SK-N-SH (cell line): ENCODE results near the gene GPX7. TPM values are rescaled to one million over a fixed set of nuclear protein-coding genes. Genes with fewer than 3 reads are reported as not detected.

Experiments used
- CTCF ChIA-PET: fragments of 300-600, 350-600 bp; formaldehyde crosslinking; extraction: SDS; loops from one replicate; lab custom pipeline; 2021; lab: Yijun Ruan, JAX
- POLR2A ChIA-PET: fragments of 350-600 bp; sonication (Branson Sonifier 250); formaldehyde crosslinking; extraction: SDS; loops from one replicate; lab custom pipeline; 2020; ENCODE audit warnings: antibody characterized with exemption, inconsistent platforms; lab: Yijun Ruan, JAX
- DNase-seq: peaks from one replicate; pipeline ENCODE4 v3.0.0; 2012
- H2AFZ ChIP-seq: fragments of 200-600 bp; sonication (generic); 2 replicates; pipeline ENCODE4 v1.8.1; 2016; ENCODE audit warnings: antibody characterized with exemption, mild to moderate bottlenecking, low read depth
- H3F3A ChIP-seq: fragments of 200-600 bp; sonication (generic); replicated peaks from 2 replicates; pipeline ENCODE3; 2016; ENCODE audit warnings: antibody characterized with exemption, mild to moderate bottlenecking; ENCODE audit not compliant: insufficient read depth
- H3K27ac ChIP-seq, 2 experiments: fragments of 200-500 bp in 1 of 2; fragments of 200-600 bp in 1 of 2; sonication (Bioruptor generic) in 1 of 2; sonication (generic), shearing (Covaris generic) in 1 of 2; 2 replicates each; pipeline versions ENCODE4 v1.5.1 to v1.6.1; 2014 to 2016; ENCODE audit warnings: low read depth in 2 of 2, inconsistent platforms in 1 of 2, low read length in 1 of 2, mild to moderate bottlenecking in 1 of 2, mixed read lengths in 1 of 2
- H3K27me3 ChIP-seq: fragments of 200-600 bp; sonication (generic), shearing (Covaris generic); 2 replicates; pipeline ENCODE4 v1.6.1; 2016; ENCODE audit warnings: mixed run types; ENCODE audit not compliant: insufficient read depth
- H3K36me3 ChIP-seq, 2 experiments: fragments of 200-500 bp in 1 of 2; fragments of 200-600 bp in 1 of 2; sonication (Bioruptor generic) in 1 of 2; sonication (generic) in 1 of 2; replicated peaks in 1 of 2; 2 replicates each; pipeline versions ENCODE3 to v1.5.1; 2014 to 2016; ENCODE audit warnings: low read length in 1 of 2, mild to moderate bottlenecking in 1 of 2; ENCODE audit not compliant: insufficient read depth in 2 of 2, control insufficient read depth in 1 of 2
- H3K4me1 ChIP-seq, 2 experiments: fragments of 200-500 bp in 1 of 2; fragments of 200-600 bp in 1 of 2; sonication (Bioruptor generic) in 1 of 2; sonication (generic), shearing (Covaris generic) in 1 of 2; 2 replicates each; pipeline versions ENCODE4 v1.5.1 to v1.6.1; 2014 to 2016; ENCODE audit warnings: low read depth in 1 of 2, low read length in 1 of 2, mixed run types in 1 of 2; ENCODE audit not compliant: insufficient read depth in 2 of 2, control insufficient read depth in 1 of 2
- H3K4me2 ChIP-seq: fragments of 200-600 bp; sonication (generic), shearing (Covaris generic); 2 replicates; pipeline ENCODE4 v1.6.1; 2017; ENCODE audit warnings: mixed run types
- H3K4me3 ChIP-seq, 2 experiments: fragments of 200-500 bp in 1 of 2; fragments of 200-600 bp in 1 of 2; sonication (Bioruptor generic) in 1 of 2; sonication (generic), shearing (Covaris generic) in 1 of 2; 2 replicates each; pipeline versions ENCODE4 v1.5.1 to v1.8.1; 2014 to 2016; ENCODE audit warnings: low read depth in 2 of 2, inconsistent platforms in 1 of 2, low read length in 1 of 2, mild to moderate bottlenecking in 1 of 2, mixed read lengths in 1 of 2, moderate library complexity in 1 of 2
- H3K79me2 ChIP-seq: fragments of 200-600 bp; sonication (generic); 2 replicates; pipeline ENCODE4 v1.8.1; 2017; ENCODE audit warnings: mild to moderate bottlenecking; ENCODE audit not compliant: insufficient read depth
- H3K9ac ChIP-seq: fragments of 200-600 bp; sonication (generic); 2 replicates; pipeline ENCODE4 v1.6.1; 2017; ENCODE audit warnings: mixed run types
- H3K9me2 ChIP-seq: fragments of 200-600 bp; sonication (generic); 2 replicates; pipeline ENCODE4 v1.6.1; 2017; ENCODE audit warnings: mixed run types
- H3K9me3 ChIP-seq: fragments of 200-600 bp; sonication (generic); 2 replicates; pipeline ENCODE4 v1.6.1; 2017; ENCODE audit warnings: mixed run types, mild to moderate bottlenecking, moderate library complexity
- H4K20me1 ChIP-seq: fragments of 200-600 bp; sonication (generic); 2 replicates; pipeline ENCODE4 v1.6.1; 2017; ENCODE audit warnings: mild to moderate bottlenecking, mixed run types; ENCODE audit not compliant: insufficient read depth
- CHD2 ChIP-seq: fragments of 150-350 bp; IDR thresholded peaks from 2 replicates; pipeline ENCODE4 v1.6.1; 2018; ENCODE audit warnings: low read length; ENCODE audit not compliant: partially characterized antibody
- ELF1 ChIP-seq: IDR thresholded peaks from 2 replicates; pipeline ENCODE4 v1.4.0; 2012
- GABPA ChIP-seq: IDR thresholded peaks from 2 replicates; pipeline ENCODE4 v1.4.0; 2012; ENCODE audit warnings: low read depth, mild to moderate bottlenecking
- IRF3 ChIP-seq: fragments of 150-350 bp; IDR thresholded peaks from 2 replicates; pipeline ENCODE4 v1.6.1; 2016; ENCODE audit warnings: mild to moderate bottlenecking, low read depth, low read length
- NRF1 ChIP-seq: IDR thresholded peaks from 2 replicates; pipeline ENCODE4 v1.6.1; 2012; ENCODE audit warnings: low read depth, mild to moderate bottlenecking, low read length
- POLR2AphosphoS5 ChIP-seq: IDR thresholded peaks from 2 replicates; pipeline ENCODE4 v1.6.1; 2012; ENCODE audit warnings: low read depth, low read length
- RCOR1 ChIP-seq: fragments of 150-350 bp; IDR thresholded peaks from 2 replicates; pipeline ENCODE4 v1.6.1; 2017; ENCODE audit warnings: antibody characterized with exemption, low read length
- RXRA ChIP-seq: IDR thresholded peaks from 2 replicates; pipeline ENCODE4 v1.4.0; 2012; ENCODE audit warnings: low read depth, mild to moderate bottlenecking, borderline replicate concordance
- SIN3A ChIP-seq: IDR thresholded peaks from 2 replicates; pipeline ENCODE4 v1.6.1; 2012; ENCODE audit warnings: low read depth, mild to moderate bottlenecking, low read length, moderate library complexity, borderline replicate concordance
- SMC3 ChIP-seq: IDR thresholded peaks from 2 replicates; pipeline ENCODE4 v1.6.1; 2012; ENCODE audit warnings: low read depth, low read length, improper control_type of control experiment
- TAF1 ChIP-seq: IDR thresholded peaks from 2 replicates; pipeline ENCODE4 v1.6.1; 2012; ENCODE audit warnings: low read depth, mild to moderate bottlenecking, low read length, moderate library complexity, borderline replicate concordance
- TEAD4 ChIP-seq: IDR thresholded peaks from 2 replicates; pipeline ENCODE4 v1.4.0; 2012; ENCODE audit warnings: mild to moderate bottlenecking, borderline replicate concordance; ENCODE audit not compliant: insufficient read depth
- USF2 ChIP-seq: fragments of 150-350 bp; IDR thresholded peaks from 2 replicates; pipeline ENCODE4 v1.6.1; 2017; ENCODE audit warnings: antibody characterized with exemption, low read length, low read depth, borderline replicate concordance
- ZBTB33 ChIP-seq: IDR thresholded peaks from 2 replicates; pipeline ENCODE4 v1.4.0; 2012; ENCODE audit warnings: low read depth, borderline replicate concordance
- WGBS: methylation state at CpG from one replicate; pipeline ENCODE4 v1.1.6; 2017; ENCODE audit warnings: low lambda C conversion rate; 5-methylcytosine and 5-hydroxymethylcytosine counted together
- polyA plus RNA-seq, 3 experiments: library from polyadenylated mRNA; depleted of rRNA; stranded (reverse); fragments of >200 nt; gene quantifications; 2 replicates each; pipeline ENCODE4 v1.2.3, GENCODE V29; 2012

The GPX7 gene
- polyA plus RNA-seq, 1 of the 3 experiments (the other 2 are of a cell fraction) = 6.2 TPM

- Histone ChIP-seq H3K36me3 (no peaks in the 10 kb centered on the region), H3K4me2 (no peak overlapping the region), H3K9me2 (no peaks in the 10 kb centered on the region), H3K79me2 (no peaks in the 10 kb centered on the region), H3K27ac (no peak overlapping the region), H3K9me3 (no peaks in the 10 kb centered on the region), H3K4me3 (no peak overlapping the region), H3K4me1 (peaks cover 0 to 8% of the 10 kb centered on the region in 2 experiments; a peak in 1 of 4 replicates), H3K9ac (no peak overlapping the region), H4K20me1 (no peaks in the 10 kb centered on the region), H3K27me3 (no peaks in the 10 kb centered on the region), H3F3A (no peaks in the 10 kb centered on the region), H2AFZ (no peak overlapping the region)
- WGBS = 51% methylated on average over 6 of the region's 6 CpGs
- peak; percentile 52 for DNase-seq
- POLR2A ChIA-PET = no interaction called here
- CTCF ChIA-PET = interaction anchor here (1.0 kb wide), 1 partner anchor 186 kb away, joined by 4 read pairs; the partner anchor contains the start of genes ORC1 and PRPF38A
- TF ChIP-seq IRF3 (no peak), CHD2 (peak; percentile 23)
These were observed 11.9 kb upstream of the GPX7 start for GRCh38 chr1:52590266-52590665.

GRCh38 chr1:52592637-52593323, 9.4 kb upstream of the GPX7 start:
- H3K9me2 ChIP-seq = no peaks in the 10 kb centered on the region
- DNase-seq = no peak
- WGBS = 74% methylated on average over 5 of the region's 5 CpGs
- no peaks in the 10 kb centered on the region for H3K27me3 ChIP-seq
- H3K36me3 ChIP-seq = no peaks in the 10 kb centered on the region
- CTCF ChIA-PET = interaction anchor here (1.0 kb wide), 1 partner anchor 94 kb away, joined by 4 read pairs; no protein-coding TSS in a partner anchor
- no peak overlapping the region for H2AFZ ChIP-seq
- H3K27ac ChIP-seq = peak overlapping the region in 1 of 2 experiments; percentile 18; a peak in 1 of 4 replicates
- H3K79me2 ChIP-seq = no peaks in the 10 kb centered on the region
- no peaks in the 10 kb centered on the region for H4K20me1 ChIP-seq
- H3K9me3 ChIP-seq = no peaks in the 10 kb centered on the region
- H3K4me1 ChIP-seq = peaks cover 0 to 8% of the 10 kb centered on the region in 2 experiments; a peak in 1 of 4 replicates
- no peak overlapping the region for H3K4me2 ChIP-seq
- no peak for TF ChIP-seq TEAD4
- TF ChIP-seq, all 33 proteins: peak for 0
- no peak overlapping the region for H3K4me3 ChIP-seq
- no peak overlapping the region for H3K9ac ChIP-seq
- no peaks in the 10 kb centered on the region for H3F3A ChIP-seq
- POLR2A ChIA-PET = interaction anchor here (1.6 kb wide), 1 partner anchor 9 kb away, joined by 7 read pairs; no protein-coding TSS in a partner anchor

- WGBS = 81% methylated on average over 1 of the region's 1 CpG
- Histone ChIP-seq H3K27me3 (no peaks in the 10 kb centered on the region), H3F3A (no peaks in the 10 kb centered on the region), H3K4me2 (no peak overlapping the region), H3K4me3 (no peak overlapping the region), H3K9me2 (no peaks in the 10 kb centered on the region), H3K4me1 (peaks cover 0 to 8% of the 10 kb centered on the region in 2 experiments; a peak in 1 of 4 replicates), H2AFZ (no peak overlapping the region), H3K27ac (no peak overlapping the region), H3K79me2 (no peaks in the 10 kb centered on the region), H3K36me3 (no peaks in the 10 kb centered on the region), H3K9me3 (no peaks in the 10 kb centered on the region), H3K9ac (no peak overlapping the region), H4K20me1 (no peaks in the 10 kb centered on the region)
- DNase-seq = no peak
- ChIA-PET POLR2A (interaction anchor here (1.6 kb wide), 1 partner anchor 8 kb away, joined by 7 read pairs; no protein-coding TSS in a partner anchor), CTCF (interaction anchor here (0.5 to 1.0 kb wide), 2 partner anchors 41 to 93 kb away, joined by 3 to 4 read pairs; partner anchors contain the start of gene TUT4)
- TF ChIP-seq NRF1 (no peak), ZBTB33 (no peak), ELF1 (no peak), POLR2AphosphoS5 (no peak), IRF3 (no peak), SIN3A (no peak), RCOR1 (no peak), USF2 (no peak), TAF1 (no peak), SMC3 (no peak), RXRA (no peak), GABPA (no peak), TEAD4 (no peak)
These were observed 8.7 kb upstream of the GPX7 start for GRCh38 chr1:52593495-52593894.
